Endodermal cell (in vitro differentiated cells): ENCODE measurements around the gene LGI2. TPM values are rescaled to one million over a fixed set of nuclear protein-coding genes. Genes with fewer than 3 reads are reported as not detected.
"Not testable (repeated sequence)": the region's sequence is repeated elsewhere in the genome, so short reads cannot be mapped to it uniquely, and the experiment has no call there.

Experiments
- DNase-seq: peaks from one replicate; pipeline ENCODE4 v3.0.0-alpha.2; 2017
- H3K27ac ChIP-seq: 2 replicates; pipeline ENCODE4 v1.5.1; 2013; ENCODE audit warnings: mild to moderate bottlenecking, low read depth, low read length, moderate library complexity
- H3K27me3 ChIP-seq: 2 replicates; pipeline ENCODE4 v1.6.1; 2013; ENCODE audit warnings: mild to moderate bottlenecking, low read length, moderate library complexity; ENCODE audit not compliant: insufficient read depth, control insufficient read depth, poor library complexity, severe bottlenecking
- H3K36me3 ChIP-seq: 2 replicates; pipeline ENCODE4 v1.7.0; 2013; ENCODE audit warnings: mild to moderate bottlenecking, low read length, moderate library complexity; ENCODE audit not compliant: control insufficient read depth, insufficient read depth
- H3K4me1 ChIP-seq: one replicate; pipeline ENCODE4 v1.7.0; 2013; ENCODE audit warnings: low read length; ENCODE audit not compliant: control insufficient read depth, insufficient read depth
- H3K4me3 ChIP-seq: 2 replicates; pipeline ENCODE4 v1.5.1; 2013; ENCODE audit warnings: mild to moderate bottlenecking, low read length, moderate library complexity
- H3K9ac ChIP-seq: 2 replicates; pipeline ENCODE4 v1.6.1; 2013; ENCODE audit warnings: mild to moderate bottlenecking, low read length, moderate library complexity; ENCODE audit not compliant: poor library complexity, severe bottlenecking; ENCODE audit errors: extremely low read depth
- H3K9me3 ChIP-seq: 2 replicates; pipeline ENCODE4 v1.6.1; 2013; ENCODE audit warnings: mild to moderate bottlenecking, low read length, moderate library complexity; ENCODE audit not compliant: control insufficient read depth
- H3K27ac Mint-ChIP-seq: 2 replicates; pipeline ENCODE4 v1.8.0; 2020; ENCODE audit warnings: mixed read lengths
- H3K27me3 Mint-ChIP-seq: 2 replicates; pipeline ENCODE4 v1.8.0; 2021; ENCODE audit warnings: mild to moderate bottlenecking, mixed read lengths; ENCODE audit not compliant: insufficient read depth
- H3K36me3 Mint-ChIP-seq: 2 replicates; pipeline ENCODE4 v1.8.0; 2020; ENCODE audit warnings: low read depth, mixed read lengths
- H3K4me1 Mint-ChIP-seq: 2 replicates; pipeline ENCODE4 v1.8.0; 2020; ENCODE audit warnings: mixed read lengths
- H3K4me3 Mint-ChIP-seq: 2 replicates; pipeline ENCODE4 v1.8.0; 2020; ENCODE audit warnings: mild to moderate bottlenecking, moderate library complexity, mixed read lengths
- H3K9me3 Mint-ChIP-seq: 2 replicates; pipeline ENCODE4 v1.8.0; 2020; ENCODE audit warnings: mild to moderate bottlenecking, mixed read lengths
- WGBS, 2 experiments: methylation state at CpG; one replicate each; pipeline versions ENCODE4 v1.1.5 to v1.1.7; 2013; ENCODE audit warnings: missing lambda C conversion rate in 2 of 2, mixed read lengths in 1 of 2; ENCODE audit not compliant: insufficient coverage in 1 of 2, insufficient read length in 1 of 2; 5-methylcytosine and 5-hydroxymethylcytosine counted together
- total RNA-seq, 2 donors: library from RNA; stranded (reverse); fragmentation: NEBNext Ultra II Directional in 1 of 2; extraction: Animal tissue kit (Norgen Biotek cat#: 25700) in 1 of 2; gene quantifications; 2 replicates in 1 of 2; 3 replicates in 1 of 2; pipeline ENCODE4 v1.2.1, GENCODE V29; 2021
- TF ChIP-seq, protein P1 (sequence below): fragments of 200-600 bp; sonication (generic); conservative IDR thresholded peaks from 2 replicates; pipeline ENCODE4 v1.5.0; 2021; ENCODE audit warnings: antibody characterized with exemption, mild to moderate bottlenecking

Gene LGI2
- total RNA-seq, 2 donors from 2014 or later = 6.5 to 15.9 TPM

GRCh38 chr4:25019501-25019900 is 11.2 kb downstream of the LGI2 start:
- H3K27me3 ChIP-seq = no peaks in the 10 kb centered on the region
- Mint-ChIP-seq H3K27me3 (no peaks in the 10 kb centered on the region), H3K9me3 (no peaks in the 10 kb centered on the region), H3K27ac (no peak overlapping the region), H3K4me3 (no peak overlapping the region), H3K36me3 (peaks cover 14% of the 10 kb centered on the region), H3K4me1 (no peaks in the 10 kb centered on the region)
- TF ChIP-seq, protein P1, sequence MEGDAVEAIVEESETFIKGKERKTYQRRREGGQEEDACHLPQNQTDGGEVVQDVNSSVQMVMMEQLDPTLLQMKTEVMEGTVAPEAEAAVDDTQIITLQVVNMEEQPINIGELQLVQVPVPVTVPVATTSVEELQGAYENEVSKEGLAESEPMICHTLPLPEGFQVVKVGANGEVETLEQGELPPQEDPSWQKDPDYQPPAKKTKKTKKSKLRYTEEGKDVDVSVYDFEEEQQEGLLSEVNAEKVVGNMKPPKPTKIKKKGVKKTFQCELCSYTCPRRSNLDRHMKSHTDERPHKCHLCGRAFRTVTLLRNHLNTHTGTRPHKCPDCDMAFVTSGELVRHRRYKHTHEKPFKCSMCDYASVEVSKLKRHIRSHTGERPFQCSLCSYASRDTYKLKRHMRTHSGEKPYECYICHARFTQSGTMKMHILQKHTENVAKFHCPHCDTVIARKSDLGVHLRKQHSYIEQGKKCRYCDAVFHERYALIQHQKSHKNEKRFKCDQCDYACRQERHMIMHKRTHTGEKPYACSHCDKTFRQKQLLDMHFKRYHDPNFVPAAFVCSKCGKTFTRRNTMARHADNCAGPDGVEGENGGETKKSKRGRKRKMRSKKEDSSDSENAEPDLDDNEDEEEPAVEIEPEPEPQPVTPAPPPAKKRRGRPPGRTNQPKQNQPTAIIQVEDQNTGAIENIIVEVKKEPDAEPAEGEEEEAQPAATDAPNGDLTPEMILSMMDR = no peak
- H3K36me3 ChIP-seq = peaks cover 48% of the 10 kb centered on the region
- H3K4me3 ChIP-seq = no peak overlapping the region
- no peak overlapping the region for H3K9ac ChIP-seq
- DNase-seq = no peak
- H3K4me1 ChIP-seq = no peaks in the 10 kb centered on the region
- no peak overlapping the region for H3K27ac ChIP-seq
- 89 to 96% methylated on average over 2 of the region's 2 CpGs for WGBS, 2 experiments
- no peaks in the 10 kb centered on the region for H3K9me3 ChIP-seq

DNA sequence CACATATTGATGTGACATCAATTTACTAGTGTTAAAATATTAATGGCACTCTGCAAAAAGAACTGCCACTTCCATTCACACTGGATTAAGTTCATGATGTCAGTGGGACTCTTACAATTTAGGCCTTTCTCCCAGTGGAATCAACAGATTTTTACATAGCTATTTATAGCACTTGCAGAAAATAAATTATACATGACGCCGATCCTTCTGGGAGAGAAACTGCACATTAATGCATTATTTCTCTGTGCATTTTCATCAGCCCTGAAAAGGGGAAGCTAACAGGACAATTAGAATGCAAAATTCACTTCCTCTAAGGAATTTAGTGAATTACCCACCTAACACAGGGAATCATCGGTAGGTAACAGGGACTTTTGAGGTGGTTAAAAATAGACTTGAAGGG is 15.7 kb downstream of the LGI2 start:
- Histone ChIP-seq H3K27me3 (no peaks in the 10 kb centered on the region), H3K36me3 (peaks cover 42% of the 10 kb centered on the region), H3K4me3 (no peak overlapping the region), H3K4me1 (no peaks in the 10 kb centered on the region), H3K27ac (no peak overlapping the region), H3K9ac (no peak overlapping the region), H3K9me3 (no peaks in the 10 kb centered on the region)
- DNase-seq = no peak
- H3K9me3 Mint-ChIP-seq = no peaks in the 10 kb centered on the region
- H3K4me3 Mint-ChIP-seq = no peak overlapping the region
- H3K27ac Mint-ChIP-seq = no peak overlapping the region
- peaks cover 15% of the 10 kb centered on the region for H3K4me1 Mint-ChIP-seq
- no peaks in the 10 kb centered on the region for H3K27me3 Mint-ChIP-seq
- no peaks in the 10 kb centered on the region for H3K36me3 Mint-ChIP-seq
- WGBS, 2 experiments = 92 to 100% methylated on average over 2 to 3 of the region's 3 CpGs
- TF ChIP-seq, protein P1 = no peak

- H3K36me3 Mint-ChIP-seq, H3K9me3 ChIP-seq, H3K27ac Mint-ChIP-seq, H3K9ac ChIP-seq, H3K4me3 Mint-ChIP-seq, H3K4me3 ChIP-seq, H3K27me3 Mint-ChIP-seq, H3K9me3 Mint-ChIP-seq, H3K4me1 ChIP-seq, H3K27me3 ChIP-seq, DNase-seq, H3K27ac ChIP-seq: not testable (repeated sequence)
- H3K36me3 ChIP-seq = peaks cover 38% of the 10 kb centered on the region
- peaks cover 15% of the 10 kb centered on the region for H3K4me1 Mint-ChIP-seq
- WGBS, 2 experiments = 93 to 100% methylated on average over 1 of the region's 1 CpG
These were observed 16.1 kb downstream of the LGI2 start for GRCh38 chr4:25014662-25014983.
